Body of pancreas (tissue), 4 donors: ENCODE results near the gene PTK6.

Experiments
- CTCF ChIP-seq, 7 experiments: fragments of 450-650 bp in 4 of 7; fragments of 200-600 bp in 3 of 7; sonication (generic) in 3 of 7; IDR thresholded peaks; one replicate each; pipeline ENCODE4 v1.5.1; 2016 to 2019; ENCODE audit warnings: antibody characterized with exemption in 7 of 7
- POLR2A ChIP-seq, 3 donors: fragments of 450-650 bp; IDR thresholded peaks; one replicate each; pipeline ENCODE4 v1.6.1; 2016; ENCODE audit warnings: antibody characterized with exemption in 3 of 3, mild to moderate bottlenecking in 2 of 3

DNA sequence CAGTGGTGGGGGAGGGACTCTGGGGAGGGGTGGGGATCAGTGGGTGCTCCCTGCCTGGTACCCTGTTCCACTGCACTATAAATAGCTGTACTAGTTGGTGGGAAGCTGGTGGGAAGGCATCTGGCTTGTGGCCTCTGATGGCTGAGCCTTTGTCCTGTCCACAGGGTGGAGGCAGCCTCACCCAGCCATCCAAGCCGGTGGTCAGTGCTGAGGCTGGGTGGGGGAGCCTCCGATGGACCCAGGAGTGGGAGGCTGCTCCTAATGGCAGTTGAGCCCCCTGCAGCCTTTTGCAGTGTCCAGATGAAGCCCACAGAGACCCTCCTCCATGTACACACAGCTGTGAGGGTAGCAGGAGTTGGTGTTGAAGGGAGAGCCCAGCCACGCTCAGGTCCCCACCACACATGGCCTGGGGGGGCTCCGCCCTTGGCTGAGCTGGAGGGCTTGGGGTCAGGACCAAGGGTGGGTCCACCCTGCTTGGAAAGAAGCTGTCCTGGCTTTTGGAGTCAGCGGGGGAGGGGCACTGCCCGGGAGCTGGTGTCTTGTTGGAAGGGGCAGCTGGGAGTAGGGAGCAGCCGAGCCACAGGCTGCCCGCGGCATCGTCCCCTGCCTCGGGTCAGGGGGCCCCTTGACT, 14.1 kb downstream of the PTK6 start:
- TF ChIP-seq CTCF (IDR thresholded peaks at IDR 0.05) (no peak), POLR2A (IDR thresholded peaks at IDR 0.05) (no peak)
